HEK293 (cell line): ENCODE results near the gene SLC26A8.
"Not testable (repeated sequence)": the region's sequence is repeated elsewhere in the genome, so short reads cannot be mapped to it uniquely, and the experiment has no call there.

Source experiments
- CTCF ChIA-PET: fragments of 350-600 bp; formaldehyde crosslinking; extraction: SDS; loops from one replicate; lab custom pipeline; 2021; ENCODE audit warnings: antibody characterized with exemption; lab: Yijun Ruan, JAX
- POLR2A ChIA-PET: fragments of 300-600 bp; formaldehyde crosslinking; extraction: SDS; loops from one replicate; lab custom pipeline; 2020; ENCODE audit warnings: antibody characterized with exemption, inconsistent platforms; lab: Yijun Ruan, JAX
- H3K27ac ChIP-seq: fragments of 200-500 bp; sonication (Bioruptor generic); 2 replicates; pipeline ENCODE4 v1.5.1; 2014; ENCODE audit warnings: low read depth, low read length, control low read depth, inconsistent platforms; ENCODE audit errors: extremely low read depth
- H3K36me3 ChIP-seq, 2 experiments: fragments of 200-500 bp in 1 of 2; sonication (Bioruptor generic) in 1 of 2; 1 replicate in 1 of 2; 2 replicates in 1 of 2; pipeline ENCODE4 v1.5.1; 2014 to 2017; ENCODE audit warnings: inconsistent platforms in 2 of 2, low read length in 2 of 2; ENCODE audit not compliant: control insufficient read depth in 2 of 2, insufficient read depth in 1 of 2
- H3K4me1 ChIP-seq: fragments of 200-500 bp; sonication (Bioruptor generic); 2 replicates; pipeline ENCODE4 v1.5.1; 2014; ENCODE audit warnings: mild to moderate bottlenecking, low read length, inconsistent platforms; ENCODE audit not compliant: control insufficient read depth, insufficient read depth
- H3K4me3 ChIP-seq: 2 replicates; pipeline ENCODE4 v1.5.1; 2011; ENCODE audit warnings: low read depth, mild to moderate bottlenecking, control low read depth, low read length, moderate library complexity
- H3K9me3 ChIP-seq: fragments of 200-500 bp; sonication (Bioruptor generic); 2 replicates; pipeline ENCODE4 v1.5.1; 2014; ENCODE audit warnings: low read depth, low read length, inconsistent platforms; ENCODE audit not compliant: control insufficient read depth, insufficient read depth
- TCF7L2 ChIP-seq: IDR thresholded peaks from 2 replicates; pipeline ENCODE4 v1.6.1; 2011; ENCODE audit warnings: low read depth, mild to moderate bottlenecking, inconsistent platforms, low read length, moderate library complexity, borderline replicate concordance
- TRIM28 ChIP-seq: IDR thresholded peaks from 2 replicates; pipeline ENCODE4 v1.6.1; 2011; ENCODE audit warnings: low read length, control low read depth, borderline replicate concordance
- ZFP69B ChIP-seq: fragments of 450-650 bp; formaldehyde crosslinking; IDR thresholded peaks from 2 replicates; pipeline ENCODE4 v1.5.1; 2016; ENCODE audit warnings: missing biosample characterization, missing genetic modification characterization
- ZNF10 ChIP-seq: fragments of 450-650 bp; formaldehyde crosslinking; IDR thresholded peaks from 2 replicates; pipeline ENCODE4 v1.5.1; 2017; ENCODE audit warnings: missing biosample characterization, missing genetic modification characterization
- ZNF140 ChIP-seq: fragments of 450-650 bp; formaldehyde crosslinking; IDR thresholded peaks from 2 replicates; pipeline ENCODE4 v1.5.1; 2016; ENCODE audit warnings: missing biosample characterization, missing genetic modification characterization
- ZNF184 ChIP-seq: fragments of 450-650 bp; IDR thresholded peaks from 2 replicates; pipeline ENCODE4 v1.5.1; 2018; ENCODE audit warnings: missing biosample characterization, mild to moderate bottlenecking, missing genetic modification characterization
- ZNF214 ChIP-seq: fragments of 450-650 bp; formaldehyde crosslinking; IDR thresholded peaks from 2 replicates; pipeline ENCODE4 v1.5.1; 2017; ENCODE audit warnings: missing biosample characterization, mild to moderate bottlenecking, missing genetic modification characterization, borderline replicate concordance
- ZNF223 ChIP-seq: fragments of 450-650 bp; formaldehyde crosslinking; IDR thresholded peaks from 2 replicates; pipeline ENCODE4 v1.5.1; 2016; ENCODE audit warnings: missing biosample characterization, missing genetic modification characterization
- ZNF23 ChIP-seq: fragments of 450-650 bp; formaldehyde crosslinking; IDR thresholded peaks from 2 replicates; pipeline ENCODE4 v1.5.1; 2016; ENCODE audit warnings: missing biosample characterization, missing genetic modification characterization, borderline replicate concordance
- ZNF366 ChIP-seq: fragments of 450-650 bp; formaldehyde crosslinking; conservative IDR thresholded peaks from 2 replicates; pipeline ENCODE4 v1.5.1; 2016; ENCODE audit warnings: missing biosample characterization, missing genetic modification characterization
- ZNF394 ChIP-seq: fragments of 450-650 bp; formaldehyde crosslinking; IDR thresholded peaks from 2 replicates; pipeline ENCODE4 v1.5.1; 2016; ENCODE audit warnings: missing biosample characterization, missing genetic modification characterization, mild to moderate bottlenecking, moderate library complexity, borderline replicate concordance
- ZNF473 ChIP-seq: fragments of 450-650 bp; formaldehyde crosslinking; IDR thresholded peaks from 2 replicates; pipeline ENCODE4 v1.5.1; 2017; ENCODE audit warnings: missing biosample characterization, missing genetic modification characterization
- ZNF48 ChIP-seq: fragments of 450-650 bp; formaldehyde crosslinking; IDR thresholded peaks from 2 replicates; pipeline ENCODE4 v1.5.1; 2016; ENCODE audit warnings: missing biosample characterization, missing genetic modification characterization
- ZNF555 ChIP-seq: fragments of 450-650 bp; formaldehyde crosslinking; conservative IDR thresholded peaks from 2 replicates; pipeline ENCODE4 v1.5.1; 2017; ENCODE audit warnings: missing biosample characterization, mild to moderate bottlenecking, missing genetic modification characterization, inconsistent platforms
- ZNF624 ChIP-seq: fragments of 450-650 bp; formaldehyde crosslinking; IDR thresholded peaks from 2 replicates; pipeline ENCODE4 v1.5.1; 2017; ENCODE audit warnings: missing biosample characterization, missing genetic modification characterization
- ZNF670 ChIP-seq: fragments of 450-650 bp; formaldehyde crosslinking; IDR thresholded peaks from 2 replicates; pipeline ENCODE4 v1.5.1; 2016; ENCODE audit warnings: missing biosample characterization, missing genetic modification characterization, low read depth
- ZNF707 ChIP-seq: fragments of 450-650 bp; formaldehyde crosslinking; IDR thresholded peaks from 2 replicates; pipeline ENCODE4 v1.5.1; 2016; ENCODE audit warnings: missing biosample characterization, missing genetic modification characterization
- ZNF776 ChIP-seq: fragments of 450-650 bp; formaldehyde crosslinking; IDR thresholded peaks from 2 replicates; pipeline ENCODE4 v1.5.0; 2017; ENCODE audit warnings: missing biosample characterization, missing genetic modification characterization, borderline replicate concordance
- ZSCAN16 ChIP-seq: fragments of 450-650 bp; formaldehyde crosslinking; IDR thresholded peaks from 2 replicates; pipeline ENCODE4 v1.5.1; 2016; ENCODE audit warnings: missing biosample characterization, missing genetic modification characterization
- ZSCAN18 ChIP-seq: fragments of 450-650 bp; formaldehyde crosslinking; IDR thresholded peaks from 2 replicates; pipeline ENCODE4 v1.5.1; 2016; ENCODE audit warnings: missing biosample characterization, missing genetic modification characterization

Gene SLC26A8

GRCh38 chr6:35980991-35981645, 43.3 kb downstream of the SLC26A8 start:
- POLR2A ChIA-PET: no interaction called here
- CTCF ChIA-PET: no interaction called here
- TF ChIP-seq ZSCAN16 (tag by site-specific recombination) (no peak), ZNF555 (tag by site-specific recombination) (no peak), ZNF48 (tag by site-specific recombination) (no peak), ZNF184 (tag by site-specific recombination) (no peak), ZNF670 (tag by site-specific recombination) (no peak), ZNF776 (no peak), ZNF140 (no peak), ZNF366 (tag by site-specific recombination) (no peak), ZSCAN18 (tag by site-specific recombination) (no peak), ZNF223 (tag by site-specific recombination) (no peak)
- TF ChIP-seq, all 188 proteins: peak for 0
- Histone ChIP-seq H3K4me3 (no peak overlapping the region), H3K9me3 (no peaks in the 10 kb centered on the region), H3K36me3 (no peaks in the 10 kb centered on the region), H3K4me1 (peaks cover 2% of the 10 kb centered on the region; the same call in 1 of the 2 replicates), H3K27ac (no peak overlapping the region)

GRCh38 chr6:35980126-35980525, 44.3 kb downstream of the SLC26A8 start:
- H3K36me3 ChIP-seq, H3K9me3 ChIP-seq, H3K4me3 ChIP-seq, H3K4me1 ChIP-seq, POLR2A ChIA-PET, H3K27ac ChIP-seq: not testable (repeated sequence)
- CTCF ChIA-PET: interaction anchor here (0.9 to 1.2 kb wide), 2 partner anchors 19 to 115 kb away, joined by 3 to 4 read pairs; no protein-coding TSS in a partner anchor

GRCh38 chr6:35977308-35977707, 47.1 kb downstream of the SLC26A8 start:
- TF ChIP-seq ZNF707 (tag by site-specific recombination) (no peak), TCF7L2 (no peak), ZNF23 (no peak), ZNF624 (no peak), ZNF776 (no peak), ZNF394 (tag by site-specific recombination) (no peak), TRIM28 (no peak), ZNF10 (no peak), ZNF473 (no peak), ZFP69B (tag by site-specific recombination) (no peak), ZNF214 (tag by site-specific recombination) (no peak)
- Histone ChIP-seq H3K36me3 (no peaks in the 10 kb centered on the region), H3K9me3 (no peaks in the 10 kb centered on the region), H3K4me3 (no peak overlapping the region), H3K27ac (no peak overlapping the region), H3K4me1 (peaks cover 2% of the 10 kb centered on the region)
- CTCF ChIA-PET: interaction anchor here (0.7 kb wide), 1 partner anchor 24 kb away, joined by 4 read pairs; no protein-coding TSS in a partner anchor
- POLR2A ChIA-PET: interaction anchor here (0.7 kb wide), 1 partner anchor 14 kb away, joined by 4 read pairs; no protein-coding TSS in a partner anchor
